HS-5 (cell line): ENCODE data around the gene DACT3.
A peak's percentile ranks its signal among the peaks of the same experiment; 100 is the strongest.

ENCODE experiments used
- DNase-seq: peaks from one replicate; pipeline ENCODE4 v3.0.0-alpha.2; 2012; ENCODE audit warnings: low read depth

The DACT3 gene

DNA sequence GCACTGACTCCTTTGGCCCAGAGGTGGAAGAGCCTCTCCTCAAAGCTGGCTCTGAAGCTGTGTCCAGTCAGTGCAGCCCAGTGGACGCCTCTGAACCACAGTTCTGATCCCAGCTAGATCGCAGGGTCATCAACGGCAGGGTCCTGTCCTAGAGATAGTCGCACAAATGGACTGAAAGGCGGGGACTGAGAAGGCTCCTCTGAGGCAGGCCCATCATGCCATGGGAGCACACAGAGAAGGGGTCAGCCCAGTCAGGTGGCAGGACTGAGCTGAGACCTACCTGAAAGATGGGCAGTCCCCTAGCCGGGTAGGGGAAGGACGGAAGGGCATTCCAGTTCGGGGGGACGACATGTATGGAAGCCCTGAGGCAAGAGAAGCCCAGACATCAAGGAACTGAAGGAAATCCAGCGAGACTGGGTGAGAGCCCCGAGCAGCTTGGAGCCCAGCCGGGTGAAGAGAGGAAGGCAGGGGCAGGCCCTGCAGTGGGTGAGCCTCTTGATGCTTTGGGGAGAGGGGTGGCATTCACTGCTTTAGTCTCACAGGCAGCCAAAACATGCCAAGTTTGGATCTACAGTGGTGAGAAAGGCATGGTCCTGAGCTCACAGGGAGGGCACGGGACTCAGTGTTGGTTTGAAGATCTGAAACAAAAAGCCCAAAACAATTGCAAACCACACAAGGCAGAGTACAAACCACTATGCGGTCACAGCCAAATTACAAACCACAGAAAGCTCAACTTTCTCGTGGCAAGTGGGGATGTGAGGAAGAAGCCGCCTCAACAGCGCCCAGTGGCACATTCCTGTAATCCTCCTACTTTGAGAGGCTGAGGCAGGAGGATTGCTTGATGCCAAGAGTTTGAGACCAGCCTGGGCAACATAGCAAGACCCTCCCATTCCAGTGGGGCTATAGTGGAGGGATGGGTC, 49.9 kb downstream of the DACT3 start:
- DNase-seq, result no peak

DNA sequence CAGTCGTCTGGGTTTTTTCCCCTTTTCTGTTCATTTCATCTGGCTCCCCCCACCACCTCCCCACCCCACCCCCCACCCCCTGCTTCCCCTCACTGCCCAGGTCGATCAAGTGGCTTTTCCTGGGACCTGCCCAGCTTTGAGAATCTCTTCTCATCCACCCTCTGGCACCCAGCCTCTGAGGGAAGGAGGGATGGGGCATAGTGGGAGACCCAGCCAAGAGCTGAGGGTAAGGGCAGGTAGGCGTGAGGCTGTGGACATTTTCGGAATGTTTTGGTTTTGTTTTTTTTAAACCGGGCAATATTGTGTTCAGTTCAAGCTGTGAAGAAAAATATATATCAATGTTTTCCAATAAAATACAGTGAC, 50.6 kb downstream of the DACT3 start:
- no peak for DNase-seq

DNA sequence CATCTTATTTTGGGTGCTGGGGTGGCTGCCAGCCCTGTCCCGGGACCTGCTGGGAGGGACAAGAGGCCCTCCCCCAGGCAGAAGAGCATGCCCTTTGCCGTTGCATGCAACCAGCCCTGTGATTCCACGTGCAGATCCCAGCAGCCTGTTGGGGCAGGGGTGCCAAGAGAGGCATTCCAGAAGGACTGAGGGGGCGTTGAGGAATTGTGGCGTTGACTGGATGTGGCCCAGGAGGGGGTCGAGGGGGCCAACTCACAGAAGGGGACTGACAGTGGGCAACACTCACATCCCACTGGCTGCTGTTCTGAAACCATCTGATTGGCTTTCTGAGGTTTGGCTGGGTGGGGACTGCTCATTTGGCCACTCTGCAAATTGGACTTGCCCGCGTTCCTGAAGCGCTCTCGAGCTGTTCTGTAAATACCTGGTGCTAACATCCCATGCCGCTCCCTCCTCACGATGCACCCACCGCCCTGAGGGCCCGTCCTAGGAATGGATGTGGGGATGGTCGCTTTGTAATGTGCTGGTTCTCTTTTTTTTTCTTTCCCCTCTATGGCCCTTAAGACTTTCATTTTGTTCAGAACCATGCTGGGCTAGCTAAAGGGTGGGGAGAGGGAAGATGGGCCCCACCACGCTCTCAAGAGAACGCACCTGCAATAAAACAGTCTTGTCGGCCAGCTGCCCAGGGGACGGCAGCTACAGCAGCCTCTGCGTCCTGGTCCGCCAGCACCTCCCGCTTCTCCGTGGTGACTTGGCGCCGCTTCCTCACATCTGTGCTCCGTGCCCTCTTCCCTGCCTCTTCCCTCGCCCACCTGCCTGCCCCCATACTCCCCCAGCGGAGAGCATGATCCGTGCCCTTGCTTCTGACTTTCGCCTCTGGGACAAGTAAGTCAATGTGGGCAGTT, 51.2 kb downstream of the DACT3 start:
- no peak for DNase-seq

DNA sequence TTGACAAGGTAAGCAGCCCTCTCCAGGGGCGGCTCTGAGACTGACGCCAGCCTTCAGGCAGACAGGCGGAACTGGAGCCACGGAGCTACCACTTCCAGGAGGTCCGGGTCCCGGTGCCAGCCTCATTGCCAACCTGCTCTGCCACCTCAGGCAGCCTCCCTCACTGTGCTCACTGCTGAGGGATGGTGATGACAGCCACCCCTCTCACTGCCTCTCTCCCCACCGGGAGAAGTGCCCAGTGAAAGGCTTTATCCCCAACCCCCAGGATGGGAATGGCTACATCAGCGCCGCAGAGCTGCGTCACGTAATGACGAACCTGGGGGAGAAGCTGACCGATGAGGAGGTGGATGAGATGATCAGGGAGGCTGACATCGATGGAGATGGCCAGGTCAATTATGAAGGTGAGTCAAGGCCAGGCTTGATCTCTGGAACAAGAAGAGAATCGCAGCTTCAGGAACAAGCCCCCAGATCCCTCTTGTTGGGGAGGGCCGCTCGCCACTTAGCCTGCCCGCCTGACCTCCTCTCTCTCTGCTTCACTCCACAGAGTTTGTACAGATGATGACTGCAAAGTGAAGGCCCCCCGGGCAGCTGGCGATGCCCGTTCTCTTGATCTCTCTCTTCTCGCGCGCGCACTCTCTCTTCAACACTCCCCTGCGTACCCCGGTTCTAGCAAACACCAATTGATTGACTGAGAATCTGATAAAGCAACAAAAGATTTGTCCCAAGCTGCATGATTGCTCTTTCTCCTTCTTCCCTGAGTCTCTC, 52.2 kb downstream of the DACT3 start:
- DNase-seq, result no peak

DNA sequence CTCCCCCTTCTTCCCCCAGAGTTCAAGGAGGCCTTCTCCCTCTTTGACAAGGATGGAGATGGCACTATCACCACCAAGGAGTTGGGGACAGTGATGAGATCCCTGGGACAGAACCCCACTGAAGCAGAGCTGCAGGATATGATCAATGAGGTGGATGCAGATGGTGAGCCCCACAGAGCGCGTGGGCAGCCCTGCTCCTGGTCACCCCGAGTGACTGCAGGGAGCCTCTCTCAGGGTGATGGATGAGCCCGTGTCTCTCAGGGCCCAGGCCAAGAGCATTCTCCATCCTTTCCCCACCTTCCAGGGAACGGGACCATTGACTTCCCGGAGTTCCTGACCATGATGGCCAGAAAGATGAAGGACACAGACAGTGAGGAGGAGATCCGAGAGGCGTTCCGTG, 52.8 kb downstream of the DACT3 start:
- no peak for DNase-seq

DNA sequence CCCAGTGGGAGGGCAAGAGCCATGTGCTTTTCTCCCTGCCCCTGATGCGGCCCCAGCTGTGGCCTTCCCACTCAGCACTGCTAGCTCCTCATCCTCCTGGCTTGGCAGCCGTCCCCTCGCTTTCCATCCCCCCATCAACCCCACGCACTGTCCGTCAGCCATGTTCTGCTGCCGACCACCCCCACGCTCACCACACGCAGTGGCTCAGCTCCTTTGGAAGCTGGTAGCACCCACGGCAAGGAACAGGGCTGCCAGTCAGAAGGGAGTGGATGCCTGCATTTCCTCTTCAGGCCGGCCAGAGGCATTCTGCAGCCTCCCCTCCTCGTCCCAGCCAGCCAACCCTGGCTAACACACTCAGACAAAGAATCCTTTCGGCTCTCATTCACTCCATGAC, 53.5 kb downstream of the DACT3 start:
- DNase-seq, result no peak

DNA sequence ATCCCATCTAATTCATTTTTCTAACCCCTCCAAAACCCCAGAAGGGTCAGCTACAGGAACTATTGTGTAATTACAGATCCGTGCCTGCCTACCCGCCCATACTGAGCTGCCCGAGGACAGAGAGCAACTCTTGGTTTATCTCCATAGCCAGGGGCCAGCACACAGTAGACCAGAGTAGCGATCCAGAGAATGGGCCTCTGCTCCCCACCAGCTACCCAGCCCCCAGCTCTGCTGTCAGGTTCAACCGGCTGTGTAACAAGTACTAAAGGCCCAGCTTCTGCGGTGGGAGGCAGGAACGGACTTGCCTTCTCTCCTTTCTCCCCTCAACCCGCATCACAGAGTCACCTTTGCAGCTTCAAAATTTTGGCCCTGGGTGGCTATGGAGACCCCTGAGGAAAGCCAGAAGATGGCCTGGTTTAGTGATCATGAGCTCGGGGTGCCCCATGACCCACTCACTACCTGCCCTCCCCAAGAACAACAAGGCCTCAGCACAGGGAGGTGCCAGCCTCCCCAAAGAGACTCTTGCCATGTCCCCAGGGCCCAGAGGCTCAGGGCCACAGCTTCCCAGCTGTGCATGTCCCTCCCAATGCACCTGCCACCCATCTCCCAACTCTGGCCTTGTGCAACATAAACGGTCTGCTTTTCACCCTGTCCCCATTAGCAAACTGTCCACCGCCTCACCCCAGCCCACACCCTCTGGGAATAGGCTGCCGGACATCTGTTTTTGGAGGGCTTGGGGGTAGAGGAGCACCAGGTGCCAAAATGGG, 54.1 kb downstream of the DACT3 start:
- DNase-seq, result no peak

DNA sequence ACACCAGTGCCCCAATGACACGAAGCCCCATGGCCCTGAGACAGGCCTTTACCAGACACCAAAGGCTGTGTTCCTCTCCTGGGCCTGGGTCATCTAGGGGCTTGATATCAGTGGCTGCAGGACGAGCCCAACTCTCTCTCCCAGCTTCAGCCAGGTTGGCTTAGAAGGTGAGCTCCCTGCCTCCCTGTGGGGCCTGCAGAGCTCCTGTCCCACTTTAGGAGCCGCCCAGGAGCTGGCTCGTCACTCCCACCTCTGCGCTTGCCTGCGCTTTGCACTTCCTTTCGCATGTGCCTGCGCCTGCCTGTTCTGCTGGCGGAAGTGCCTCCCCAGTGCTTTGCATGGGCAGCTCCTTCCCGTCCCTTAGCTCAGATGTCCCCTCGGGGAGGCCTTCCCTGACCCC, 55.0 kb downstream of the DACT3 start:
- no peak for DNase-seq

DNA sequence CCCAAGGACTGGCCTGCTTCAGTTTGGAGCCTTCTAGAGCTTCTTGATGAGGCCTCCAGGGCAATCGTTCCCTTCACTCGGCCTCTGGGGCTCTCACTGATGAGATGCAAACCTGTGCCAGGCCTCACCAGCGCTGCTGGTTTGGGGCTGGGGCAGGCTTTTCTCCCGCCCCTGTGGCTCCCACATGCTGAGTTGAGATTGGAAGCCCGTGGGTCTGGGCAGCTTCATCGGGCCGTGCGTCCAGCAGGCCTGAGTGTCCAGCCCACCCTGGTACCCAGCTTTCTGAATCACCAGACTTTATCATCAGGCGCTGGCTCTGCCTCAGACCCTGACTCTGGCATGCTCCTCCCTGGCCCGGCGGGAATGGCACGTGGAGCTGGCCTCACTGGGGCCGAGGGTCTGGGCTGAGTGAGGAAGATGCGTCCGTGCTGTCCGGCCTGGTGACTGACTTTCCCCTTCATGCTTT, 55.6 kb downstream of the DACT3 start:
- no peak for DNase-seq

DNA sequence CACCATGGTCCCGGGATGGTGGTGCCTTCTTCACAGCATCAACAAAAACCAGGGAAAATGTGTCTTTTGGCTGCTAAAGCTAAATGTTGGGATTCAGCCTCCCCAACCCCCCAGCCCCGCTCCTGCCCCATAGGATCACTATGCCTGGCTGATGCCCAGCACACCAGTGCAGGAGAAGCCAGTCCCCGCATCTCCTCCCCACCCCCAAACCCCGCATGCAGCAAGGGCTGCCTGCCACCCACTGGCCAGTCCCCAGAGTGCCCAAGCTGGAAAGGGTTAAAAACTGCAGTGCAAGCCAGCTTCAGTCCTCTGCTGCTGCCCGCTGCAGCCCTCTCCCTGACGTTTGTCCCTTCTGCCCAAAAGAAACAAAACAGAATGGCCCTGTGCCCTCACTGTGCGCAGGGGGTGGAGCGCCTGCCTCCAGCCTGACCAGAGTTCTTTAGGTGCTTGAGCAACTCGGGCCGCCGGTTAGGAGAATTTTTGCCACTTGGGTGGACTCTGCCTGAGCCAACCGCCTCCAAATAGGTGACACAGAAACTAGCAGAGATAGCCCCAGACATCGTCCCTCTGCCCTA, 56.1 kb downstream of the DACT3 start:
- no peak for DNase-seq

DNA sequence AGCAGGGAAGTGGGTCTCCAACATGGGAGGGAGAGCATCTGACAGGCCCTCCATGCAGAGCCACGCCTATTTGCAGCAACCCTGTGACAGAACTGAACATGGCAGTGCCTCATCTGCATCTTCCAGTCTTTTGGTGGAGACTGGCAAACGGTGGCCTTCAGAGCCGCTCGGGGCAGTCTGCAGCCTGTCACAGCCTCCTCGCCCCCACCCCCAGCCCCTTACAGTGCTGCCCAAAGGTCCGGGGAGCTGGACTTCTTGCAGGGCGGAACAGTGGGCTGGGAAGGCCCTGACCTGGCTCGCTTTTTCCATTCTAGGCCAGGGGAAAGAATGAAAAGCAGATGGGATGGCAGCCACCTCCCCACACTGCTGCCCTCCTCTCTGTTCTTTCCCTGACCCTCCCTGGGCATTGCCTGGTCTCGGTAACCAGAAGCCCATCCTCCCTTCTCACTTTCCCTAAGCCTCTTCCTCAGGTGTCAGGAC, 57.2 kb downstream of the DACT3 start:
- no peak for DNase-seq

DNA sequence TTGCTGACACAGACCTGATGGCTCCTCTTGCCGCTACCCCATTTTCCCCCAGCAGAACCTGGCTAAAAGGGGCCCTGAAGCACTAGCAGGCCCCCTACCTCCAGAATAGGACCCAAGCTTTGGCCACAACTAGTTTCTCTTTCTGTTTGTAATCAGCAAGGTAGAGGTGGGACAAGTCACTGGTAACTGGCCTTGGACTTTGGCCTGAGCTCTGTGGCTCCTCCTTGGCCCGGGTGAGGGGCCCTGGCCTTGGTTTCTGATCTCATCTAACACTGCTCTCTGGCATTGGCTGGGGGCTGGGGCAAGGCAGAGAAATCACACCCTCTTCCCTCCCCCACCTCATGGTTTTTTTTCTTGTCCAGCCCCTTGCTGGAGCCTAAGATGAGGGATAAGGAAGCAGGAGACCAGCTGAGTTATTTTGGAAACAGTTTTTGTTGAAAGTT, 57.8 kb downstream of the DACT3 start:
- no peak for DNase-seq

DNA sequence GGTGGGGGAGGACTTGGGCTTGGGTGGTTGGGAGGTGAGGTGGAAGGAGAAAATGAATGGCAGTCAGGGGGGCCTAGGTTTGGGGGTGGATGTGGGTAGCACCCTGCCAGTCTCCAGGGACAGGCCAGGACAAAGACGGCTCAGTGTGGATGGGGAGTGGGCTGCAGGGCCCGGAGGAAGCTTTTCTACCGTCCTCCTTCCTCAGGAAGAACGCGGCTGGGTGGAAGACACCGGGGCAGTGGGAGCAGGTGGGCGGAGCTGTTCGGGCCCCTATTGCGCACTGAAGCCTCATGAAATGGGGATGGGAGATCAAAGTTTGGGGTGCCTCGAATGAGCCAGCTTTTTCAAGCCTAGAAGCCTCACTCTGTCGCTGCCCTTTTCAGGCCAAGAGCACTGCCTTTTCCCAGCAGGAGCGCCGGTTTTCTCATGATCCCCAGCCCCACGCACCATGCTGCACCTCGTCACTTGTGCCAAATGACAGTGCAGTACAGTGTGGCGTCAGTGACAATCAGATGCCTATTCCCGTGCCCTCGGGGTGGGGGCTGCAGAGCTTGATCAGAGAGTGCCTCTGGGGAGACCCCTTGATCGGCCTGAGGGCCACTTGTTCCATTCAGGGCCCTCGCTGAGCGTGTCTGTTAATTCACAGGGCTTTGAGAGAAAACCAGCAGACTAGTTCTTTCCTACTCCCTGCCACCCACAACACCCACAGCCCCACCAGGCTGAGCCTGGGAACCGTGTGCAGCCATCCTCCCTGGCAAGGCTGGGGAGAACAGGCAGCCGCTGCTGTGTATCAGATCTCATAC, 58.4 kb downstream of the DACT3 start:
- DNase-seq, result no peak

DNA sequence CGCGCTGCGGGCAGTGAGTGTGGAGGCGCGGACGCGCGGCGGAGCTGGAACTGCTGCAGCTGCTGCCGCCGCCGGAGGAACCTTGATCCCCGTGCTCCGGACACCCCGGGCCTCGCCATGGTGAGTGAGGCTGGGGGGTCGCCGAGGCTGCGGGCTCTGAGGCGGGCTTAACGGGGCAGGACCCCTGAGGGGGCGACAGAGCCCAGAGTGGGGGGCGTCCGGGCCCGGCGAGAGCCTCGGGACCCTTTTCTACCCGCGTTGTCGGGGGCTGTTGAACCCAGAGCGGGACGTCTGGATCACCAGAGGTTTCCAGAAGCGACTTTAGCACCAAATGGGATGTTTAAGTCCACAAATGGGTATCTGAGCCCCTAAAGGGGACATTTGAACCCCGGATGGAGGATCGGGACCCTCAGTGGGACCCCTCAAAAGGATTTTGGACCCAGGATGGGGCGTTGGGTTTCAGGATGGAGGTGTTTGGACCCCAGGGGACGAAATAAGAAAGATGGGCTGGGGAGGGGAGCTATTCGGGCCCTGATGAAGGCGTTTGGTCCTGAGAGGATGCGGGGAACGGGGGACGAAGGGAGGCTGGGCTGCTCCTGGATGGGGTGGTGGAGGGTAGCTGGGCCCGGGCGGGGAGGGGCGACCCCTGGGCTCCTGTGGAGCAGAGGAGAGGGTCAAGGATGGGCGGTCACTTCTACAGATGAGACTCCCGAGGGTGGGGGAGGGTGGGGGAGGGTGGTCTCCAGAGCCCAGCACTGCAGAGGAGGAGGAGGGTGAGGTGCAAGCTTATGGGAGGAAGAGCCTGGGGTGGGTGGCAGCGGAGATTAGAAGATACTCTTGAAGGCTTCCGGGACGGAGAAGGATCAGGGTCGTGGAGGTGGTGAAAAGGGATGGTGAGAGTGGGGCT, 59.4 kb downstream of the DACT3 start, which contains the start of gene CALM3:
CALM3 (plus strand) TSS at position 13 of the 907 bp plus-strand sequence; CDS start at position 118, 105 bp downstream.
- DNase-seq, result no peak

DNA sequence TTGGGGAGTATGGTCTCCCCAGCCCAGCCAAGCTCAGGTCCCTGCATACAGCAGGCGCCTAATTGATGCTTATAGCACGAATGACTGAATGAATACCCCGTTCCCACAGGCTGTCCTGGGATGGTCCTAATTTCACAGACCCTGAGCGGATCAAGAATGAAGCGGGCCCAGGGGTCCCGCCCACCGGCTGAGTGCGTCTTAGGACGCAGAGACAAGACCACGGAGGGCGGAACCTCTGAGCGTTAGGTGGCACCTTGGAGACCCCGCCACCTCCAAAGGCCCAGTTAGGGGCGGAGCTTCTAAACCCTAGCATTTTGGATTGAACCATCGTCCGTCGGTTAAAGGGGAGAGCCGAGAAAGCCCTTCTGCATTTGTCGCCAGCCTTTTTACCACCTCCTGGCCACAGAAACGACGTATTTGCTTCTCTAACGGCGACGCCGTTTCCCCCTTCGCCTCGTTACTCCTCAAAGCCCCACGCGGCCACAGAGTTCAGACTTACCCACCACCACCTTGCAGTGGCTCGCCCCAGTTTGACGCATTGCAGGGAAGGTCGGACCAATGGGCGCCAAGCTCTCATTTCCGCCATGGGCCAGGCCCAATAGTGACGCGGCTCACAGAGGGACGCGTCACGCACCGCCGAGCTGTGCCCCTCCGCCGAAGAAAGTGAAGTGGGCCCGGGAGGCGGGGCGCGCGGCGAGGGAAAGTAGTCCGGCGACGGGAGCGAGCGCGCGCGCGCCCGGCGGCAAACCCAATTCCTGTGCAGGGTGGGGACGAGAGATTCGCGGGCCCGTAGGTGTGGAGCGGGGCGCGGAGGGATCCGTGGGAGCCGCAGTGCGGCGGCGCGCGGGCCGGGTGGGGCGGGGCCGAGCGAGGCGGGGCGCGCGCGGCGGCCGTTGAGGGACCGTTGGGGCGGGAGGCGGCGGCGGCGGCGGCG, 60.3 kb downstream of the DACT3 start:
- DNase-seq, result peak; percentile 97

DNA sequence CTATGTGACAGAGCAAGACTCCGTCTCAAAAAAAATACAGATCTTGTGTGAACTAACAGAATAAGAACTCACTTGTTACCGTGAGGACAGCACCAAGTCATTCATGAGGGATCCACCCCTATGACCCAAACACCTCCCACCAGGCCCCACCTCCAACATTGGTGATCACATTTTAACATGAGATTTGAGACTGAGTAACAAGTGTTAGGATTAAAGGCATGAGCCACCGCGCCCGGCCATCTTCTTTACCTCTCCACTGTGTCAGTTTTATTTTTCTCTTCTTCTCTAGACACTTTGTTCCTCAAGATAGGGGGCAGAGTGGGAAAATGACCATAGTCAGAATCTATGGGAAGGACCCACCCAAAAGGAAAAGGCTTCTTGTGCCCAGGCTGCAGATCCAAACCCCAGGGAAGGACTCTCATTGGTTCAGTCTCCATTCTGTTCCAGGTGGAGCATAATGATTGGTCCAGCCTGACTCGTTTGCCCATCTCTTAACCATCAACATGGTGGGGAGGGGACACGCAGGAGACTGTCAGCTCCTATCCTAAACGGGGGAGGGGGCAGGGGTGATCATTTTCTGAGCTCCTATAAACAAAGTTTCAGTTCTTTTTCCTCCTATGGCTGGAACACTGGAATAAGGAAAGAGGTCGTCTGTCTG, 61.1 kb downstream of the DACT3 start:
- DNase-seq, result no peak

DNA sequence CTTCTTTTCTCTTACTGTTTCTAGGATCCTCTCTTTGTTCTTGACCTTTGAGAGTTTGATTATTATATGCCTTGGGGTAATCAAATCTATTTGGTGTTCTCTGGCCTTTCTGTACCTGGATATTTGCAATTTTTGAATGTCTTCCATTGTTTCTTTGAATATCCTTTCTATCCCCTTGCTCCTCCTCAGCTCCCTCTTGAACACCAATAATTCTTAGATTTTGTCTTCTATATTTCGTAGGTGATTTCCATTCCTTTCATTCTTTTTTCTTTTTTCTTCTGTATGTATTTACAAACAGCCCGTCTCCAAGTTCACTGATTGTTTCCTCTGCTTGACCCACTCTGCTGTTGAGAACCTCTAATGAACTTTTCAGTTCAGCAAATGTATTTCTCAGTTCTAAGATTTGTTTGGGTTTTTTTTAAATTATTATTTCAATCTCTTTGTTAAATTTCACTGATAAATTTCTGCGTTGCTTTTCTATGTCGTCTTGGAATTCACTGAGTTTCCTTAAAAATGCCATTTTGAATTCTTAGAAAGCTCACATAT, 62.5 kb downstream of the DACT3 start:
- DNase-seq, result no peak
